ENCODE data around the gene BICRA. TPM values are rescaled to one million over a fixed set of nuclear protein-coding genes. Genes with fewer than 3 reads are reported as not detected.

BICRA gene
- total RNA-seq, 1 experiment from 2014 or later, result 24.4 TPM

DNA sequence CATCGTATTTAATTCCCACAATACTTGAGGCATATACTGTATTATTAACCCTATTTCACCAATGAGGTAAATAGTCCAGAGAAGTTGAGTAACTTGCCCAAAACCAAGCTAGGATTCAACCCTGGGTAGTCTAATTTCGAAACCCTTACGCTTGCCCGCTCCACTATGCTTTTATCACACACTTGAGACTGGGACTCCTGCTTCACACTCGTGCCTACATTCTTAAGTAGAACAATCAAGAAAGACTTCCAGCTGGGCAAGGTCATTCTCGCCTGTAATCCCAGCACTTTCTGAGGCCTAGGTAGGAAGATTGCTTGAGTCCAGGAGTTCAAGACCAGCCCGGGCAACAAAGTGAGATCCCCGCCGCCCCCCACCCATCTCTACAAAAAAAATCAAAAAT lies 39.6 kb upstream of the BICRA start:
- no peak overlapping the region for H3K27ac Mint-ChIP-seq (ENCODE audit: unreplicated experiment)
- no TSS peak for BruUV-seq (replicated peaks)
- no peak for DNase-seq
- intact Hi-C loops (cut with micrococcal nuclease; ENCODE audit: unreplicated experiment), result no loop called here
- H3K27me3 Mint-ChIP-seq (ENCODE audit: unreplicated experiment), result peaks cover 19% of the 10 kb centered on the region
- H3K9me3 Mint-ChIP-seq (ENCODE audit: low read depth, unreplicated experiment), result no peaks in the 10 kb centered on the region
- TF ChIP-seq, protein P1, sequence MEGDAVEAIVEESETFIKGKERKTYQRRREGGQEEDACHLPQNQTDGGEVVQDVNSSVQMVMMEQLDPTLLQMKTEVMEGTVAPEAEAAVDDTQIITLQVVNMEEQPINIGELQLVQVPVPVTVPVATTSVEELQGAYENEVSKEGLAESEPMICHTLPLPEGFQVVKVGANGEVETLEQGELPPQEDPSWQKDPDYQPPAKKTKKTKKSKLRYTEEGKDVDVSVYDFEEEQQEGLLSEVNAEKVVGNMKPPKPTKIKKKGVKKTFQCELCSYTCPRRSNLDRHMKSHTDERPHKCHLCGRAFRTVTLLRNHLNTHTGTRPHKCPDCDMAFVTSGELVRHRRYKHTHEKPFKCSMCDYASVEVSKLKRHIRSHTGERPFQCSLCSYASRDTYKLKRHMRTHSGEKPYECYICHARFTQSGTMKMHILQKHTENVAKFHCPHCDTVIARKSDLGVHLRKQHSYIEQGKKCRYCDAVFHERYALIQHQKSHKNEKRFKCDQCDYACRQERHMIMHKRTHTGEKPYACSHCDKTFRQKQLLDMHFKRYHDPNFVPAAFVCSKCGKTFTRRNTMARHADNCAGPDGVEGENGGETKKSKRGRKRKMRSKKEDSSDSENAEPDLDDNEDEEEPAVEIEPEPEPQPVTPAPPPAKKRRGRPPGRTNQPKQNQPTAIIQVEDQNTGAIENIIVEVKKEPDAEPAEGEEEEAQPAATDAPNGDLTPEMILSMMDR (IDR thresholded peaks at IDR 0.05; ENCODE audit: unreplicated experiment), result no peak
- no peaks in the 10 kb centered on the region for H3K36me3 Mint-ChIP-seq (ENCODE audit: insufficient read depth, unreplicated experiment)
- peaks cover 4% of the 10 kb centered on the region for H3K4me1 Mint-ChIP-seq (ENCODE audit: low read depth, unreplicated experiment)
- H3K4me3 Mint-ChIP-seq (ENCODE audit: low read depth, unreplicated experiment), result no peak overlapping the region
- CTCF ChIA-PET, result no interaction called here

DNA sequence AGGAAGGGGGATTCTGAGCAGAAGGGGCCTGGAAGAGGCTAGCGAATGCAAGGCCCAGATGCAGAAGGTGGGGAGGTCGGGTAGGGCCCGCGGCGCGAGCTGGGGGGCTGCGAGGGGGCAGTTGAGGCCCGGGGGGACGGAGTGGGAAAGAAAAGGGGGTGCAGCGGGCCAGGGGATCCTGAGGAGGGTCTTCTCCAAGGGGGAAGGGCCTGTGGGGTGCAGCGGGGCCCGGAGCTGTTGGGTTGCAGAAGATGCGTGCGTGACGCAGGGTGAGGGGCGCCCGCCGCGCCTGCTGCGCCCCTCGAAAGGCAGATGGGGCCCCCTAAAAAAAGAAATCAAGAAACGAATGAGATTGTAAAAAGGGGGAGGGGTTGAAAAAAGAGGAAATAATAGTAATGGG lies 36.3 kb upstream of the BICRA start:
- intact Hi-C loops (cut with micrococcal nuclease; ENCODE audit: unreplicated experiment), result no loop called here
- TF ChIP-seq, protein P1 (IDR thresholded peaks at IDR 0.05; ENCODE audit: unreplicated experiment), result no peak
- peaks cover 19% of the 10 kb centered on the region for H3K27me3 Mint-ChIP-seq (ENCODE audit: unreplicated experiment)
- no peaks in the 10 kb centered on the region for H3K9me3 Mint-ChIP-seq (ENCODE audit: low read depth, unreplicated experiment)
- no peaks in the 10 kb centered on the region for H3K36me3 Mint-ChIP-seq (ENCODE audit: insufficient read depth, unreplicated experiment)
- H3K27ac Mint-ChIP-seq (ENCODE audit: unreplicated experiment), result no peak overlapping the region
- no peak overlapping the region for H3K4me3 Mint-ChIP-seq (ENCODE audit: low read depth, unreplicated experiment)
- no TSS peak for BruUV-seq (replicated peaks)
- no peak for DNase-seq
- no peaks in the 10 kb centered on the region for H3K4me1 Mint-ChIP-seq (ENCODE audit: low read depth, unreplicated experiment)
- CTCF ChIA-PET, result no interaction called here

DNA sequence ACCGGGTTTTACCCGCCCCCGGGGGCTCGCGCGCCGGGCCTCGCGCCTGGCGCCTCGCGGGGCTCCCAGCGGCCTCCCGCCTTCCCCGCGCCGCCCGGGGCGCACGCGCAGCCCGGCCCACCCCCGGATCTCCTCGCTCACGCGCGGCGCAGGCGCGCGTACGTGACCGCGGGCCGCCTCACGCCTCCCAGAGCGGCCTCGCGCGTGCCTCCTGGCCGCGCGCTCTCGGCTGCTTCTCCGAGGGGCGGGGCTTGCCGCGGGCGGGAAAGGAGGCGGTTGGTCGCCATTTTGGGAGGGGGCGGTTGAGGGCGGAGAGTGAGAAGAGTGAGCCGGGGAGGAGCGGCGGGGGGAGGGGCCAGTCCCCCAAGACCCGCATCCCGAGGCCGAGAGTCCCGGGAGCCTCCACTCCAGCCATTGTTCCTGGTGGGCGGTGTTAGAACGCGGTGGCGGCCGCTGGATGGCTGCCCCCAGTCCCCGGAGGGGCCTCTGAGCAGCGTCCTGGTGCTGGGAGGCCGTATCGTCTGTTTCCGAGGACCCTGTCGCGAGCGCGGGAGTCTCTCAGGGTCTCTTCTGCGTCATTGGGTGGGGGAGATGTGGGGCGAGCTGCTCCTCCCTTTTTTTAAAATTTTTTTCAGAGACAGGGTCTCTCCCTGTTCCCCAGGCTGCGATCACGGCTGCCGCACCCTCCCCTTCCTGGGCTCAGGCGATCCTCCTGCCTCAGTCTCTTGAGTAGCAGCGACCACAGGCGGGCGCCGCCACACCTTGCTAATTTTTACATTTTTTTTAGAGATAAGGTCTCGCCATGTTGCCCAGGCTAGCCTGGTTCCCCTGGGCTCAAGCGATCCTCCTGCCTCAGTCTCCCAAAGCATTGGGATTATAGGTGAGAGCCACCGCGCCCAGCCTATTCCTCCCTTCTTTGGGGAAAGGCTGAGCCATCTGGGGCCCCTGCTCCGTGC lies 35.6 kb upstream of the BICRA start, which contains the start of gene ZNF541:
Gene ZNF541, minus strand, starts transcription at position 78 of the 956 bp plus-strand sequence. CDS start 17,292 bp downstream, outside the sequence.
- Mint-ChIP-seq H3K4me3 (ENCODE audit: low read depth, unreplicated experiment) (no peak within 1 kb of the TSS), H3K4me1 (ENCODE audit: low read depth, unreplicated experiment) (no peaks in the 10 kb centered on the region), H3K27me3 (ENCODE audit: unreplicated experiment) (peaks cover 19% of the 10 kb centered on the region), H3K9me3 (ENCODE audit: low read depth, unreplicated experiment) (no peaks in the 10 kb centered on the region), H3K36me3 (ENCODE audit: insufficient read depth, unreplicated experiment) (no peaks in the 10 kb centered on the region), H3K27ac (ENCODE audit: unreplicated experiment) (no peak within 1 kb of the TSS)
- no TSS peak for BruUV-seq (replicated peaks)
- TF ChIP-seq, protein P1 (IDR thresholded peaks at IDR 0.05; ENCODE audit: unreplicated experiment), result no peak
- CTCF ChIA-PET, result no interaction called here
- intact Hi-C loops (cut with micrococcal nuclease; ENCODE audit: unreplicated experiment), result no loop called here
- DNase-seq, result no peak

DNA sequence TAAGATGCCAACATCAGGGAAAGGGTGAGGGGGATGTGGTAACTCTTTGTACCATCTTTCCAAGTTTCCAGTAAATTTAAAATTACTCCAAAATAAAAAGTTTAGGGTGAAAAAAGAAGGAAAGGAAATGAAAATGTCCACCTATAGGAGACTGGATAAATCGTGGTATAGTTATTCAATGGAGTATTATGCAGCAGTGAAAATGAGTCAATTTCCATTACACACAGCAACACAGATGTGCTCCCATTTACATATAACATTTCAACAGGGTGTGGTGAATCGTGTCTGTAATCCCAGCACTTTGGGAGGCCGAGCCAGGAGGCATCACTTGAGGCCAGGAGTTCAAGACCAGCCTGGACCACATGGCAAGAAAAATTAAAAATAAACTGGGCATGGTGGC lies 28.5 kb upstream of the BICRA start:
- H3K27me3 Mint-ChIP-seq (ENCODE audit: unreplicated experiment), result no peaks in the 10 kb centered on the region
- no peak overlapping the region for H3K27ac Mint-ChIP-seq (ENCODE audit: unreplicated experiment)
- TF ChIP-seq, protein P1 (IDR thresholded peaks at IDR 0.05; ENCODE audit: unreplicated experiment), result no peak
- peaks cover 3% of the 10 kb centered on the region for H3K9me3 Mint-ChIP-seq (ENCODE audit: low read depth, unreplicated experiment)
- intact Hi-C loops (cut with micrococcal nuclease; ENCODE audit: unreplicated experiment), result no loop called here
- CTCF ChIA-PET, result no interaction called here
- BruUV-seq (replicated peaks), result no TSS peak
- no peak for DNase-seq
- peaks cover 27% of the 10 kb centered on the region for H3K4me1 Mint-ChIP-seq (ENCODE audit: low read depth, unreplicated experiment)
- no peak overlapping the region for H3K4me3 Mint-ChIP-seq (ENCODE audit: low read depth, unreplicated experiment)
- H3K36me3 Mint-ChIP-seq (ENCODE audit: insufficient read depth, unreplicated experiment), result peaks cover 10% of the 10 kb centered on the region
